Astrocyte (in vitro differentiated cells and primary cell): Measurements from ENCODE around the gene TRIB2. TPM values are rescaled to one million over a fixed set of nuclear protein-coding genes. Genes with fewer than 3 reads are reported as not detected.

Experiments
- DNase-seq: peaks from one replicate; pipeline ENCODE4 v3.0.0-alpha.2; 2010; ENCODE audit warnings: low read depth
- FAIRE-seq: peaks from 2 replicates; lab custom pipeline; 2011; peaks lifted over from hg19 to GRCh38; lab: Jason Lieb, UNC
- H2AFZ ChIP-seq: 2 replicates; pipeline ENCODE4 v1.6.0; 2012; ENCODE audit warnings: low read depth, low read length, inconsistent platforms
- H3K27ac ChIP-seq: 2 replicates; pipeline ENCODE4 v1.5.1; 2011; ENCODE audit warnings: low read depth, low read length, inconsistent platforms
- H3K27me3 ChIP-seq: 2 replicates; pipeline ENCODE4 v1.6.0; 2011; ENCODE audit warnings: low read length, inconsistent platforms; ENCODE audit not compliant: insufficient read depth
- H3K36me3 ChIP-seq: 2 replicates; pipeline ENCODE4 v1.5.1; 2011; ENCODE audit warnings: low read length, inconsistent platforms; ENCODE audit not compliant: insufficient read depth
- H3K4me1 ChIP-seq: 2 replicates; pipeline ENCODE4 v1.5.1; 2011; ENCODE audit warnings: low read length, inconsistent platforms; ENCODE audit not compliant: insufficient read depth
- H3K4me2 ChIP-seq: 2 replicates; pipeline ENCODE4 v1.6.0; 2012; ENCODE audit warnings: low read length, inconsistent platforms
- H3K4me3 ChIP-seq: 2 replicates; pipeline ENCODE4 v1.5.1; 2011; ENCODE audit warnings: low read depth, mild to moderate bottlenecking, low read length, inconsistent platforms; ENCODE audit not compliant: insufficient read depth
- H3K79me2 ChIP-seq: 2 replicates; pipeline ENCODE4 v1.6.0; 2012; ENCODE audit warnings: mild to moderate bottlenecking, low read length, inconsistent platforms; ENCODE audit not compliant: insufficient read depth
- H3K9ac ChIP-seq: 2 replicates; pipeline ENCODE4 v1.6.0; 2012; ENCODE audit warnings: mild to moderate bottlenecking, low read length, inconsistent platforms
- H3K9me3 ChIP-seq: 2 replicates; pipeline ENCODE4 v1.5.1; 2012; ENCODE audit warnings: low read depth, mild to moderate bottlenecking, low read length, inconsistent platforms; ENCODE audit not compliant: insufficient read depth
- H4K20me1 ChIP-seq: 2 replicates; pipeline ENCODE4 v1.6.0; 2012; ENCODE audit warnings: low read length, inconsistent platforms; ENCODE audit not compliant: insufficient read depth
- H3K27ac Mint-ChIP-seq: one replicate; pipeline ENCODE4 v1.8.0; 2021; ENCODE audit warnings: mild to moderate bottlenecking, mixed read lengths; ENCODE audit not compliant: unreplicated experiment
- H3K27me3 Mint-ChIP-seq: one replicate; pipeline ENCODE4 v1.8.0; 2021; ENCODE audit warnings: low read depth, mixed read lengths; ENCODE audit not compliant: unreplicated experiment
- H3K36me3 Mint-ChIP-seq: one replicate; pipeline ENCODE4 v1.8.0; 2021; ENCODE audit warnings: low read depth, mixed read lengths; ENCODE audit not compliant: unreplicated experiment
- H3K4me1 Mint-ChIP-seq: one replicate; pipeline ENCODE4 v1.8.0; 2021; ENCODE audit warnings: low read depth, mixed read lengths; ENCODE audit not compliant: unreplicated experiment
- H3K4me3 Mint-ChIP-seq: one replicate; pipeline ENCODE4 v1.8.0; 2021; ENCODE audit warnings: mild to moderate bottlenecking, moderate library complexity, mixed read lengths; ENCODE audit not compliant: unreplicated experiment
- H3K9me3 Mint-ChIP-seq: one replicate; pipeline ENCODE4 v1.8.0; 2021; ENCODE audit warnings: mild to moderate bottlenecking, mixed read lengths; ENCODE audit not compliant: unreplicated experiment
- EZH2 ChIP-seq: IDR thresholded peaks from 2 replicates; pipeline ENCODE4 v1.6.1; 2012; ENCODE audit warnings: mild to moderate bottlenecking, low read length, inconsistent platforms; ENCODE audit not compliant: insufficient read depth
- total RNA-seq: library from RNA; stranded (reverse); gene quantifications from 2 replicates; pipeline ENCODE4 v1.2.1, GENCODE V29; 2021
- TF ChIP-seq, protein P1 (sequence below): IDR thresholded peaks from 2 replicates; pipeline ENCODE4 v1.5.1; 2011; ENCODE audit warnings: low read depth, mild to moderate bottlenecking, inconsistent platforms, low read length, moderate library complexity; ENCODE audit not compliant: insufficient read depth

Gene TRIB2
- total RNA-seq, 1 donor from 2014 or later: 22.6 TPM

DNA sequence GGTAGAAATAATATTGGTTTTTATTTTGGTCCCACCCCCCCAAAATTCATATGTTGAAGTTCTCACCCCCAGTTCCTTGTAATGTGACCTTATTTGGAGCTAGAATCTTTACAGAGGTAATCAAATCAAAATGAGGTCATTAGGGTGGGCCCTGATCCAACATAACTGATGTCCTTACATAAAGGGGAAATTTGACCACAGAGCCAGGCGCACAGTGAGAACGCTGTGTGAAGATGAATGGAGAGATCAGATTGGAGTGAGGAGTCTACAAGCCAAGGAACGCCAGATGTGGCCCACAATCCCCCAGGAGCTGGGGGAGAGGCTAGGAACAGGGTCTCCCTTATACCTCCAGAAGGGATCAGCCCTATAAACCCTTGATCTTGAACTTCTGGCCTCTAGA lies 31.6 kb upstream of the TRIB2 start:
- H3K79me2 ChIP-seq: no peaks in the 10 kb centered on the region
- Mint-ChIP-seq H3K27ac (no peak overlapping the region), H3K27me3 (peaks cover 11% of the 10 kb centered on the region), H3K36me3 (peaks cover 2% of the 10 kb centered on the region), H3K9me3 (peaks cover 2% of the 10 kb centered on the region), H3K4me1 (peaks cover 3% of the 10 kb centered on the region), H3K4me3 (no peak overlapping the region)
- no peak overlapping the region for H3K4me3 ChIP-seq
- H3K36me3 ChIP-seq: no peaks in the 10 kb centered on the region
- no peak overlapping the region for H2AFZ ChIP-seq
- no peaks in the 10 kb centered on the region for H3K4me1 ChIP-seq
- DNase-seq: peak; percentile 76
- TF ChIP-seq, protein P1, sequence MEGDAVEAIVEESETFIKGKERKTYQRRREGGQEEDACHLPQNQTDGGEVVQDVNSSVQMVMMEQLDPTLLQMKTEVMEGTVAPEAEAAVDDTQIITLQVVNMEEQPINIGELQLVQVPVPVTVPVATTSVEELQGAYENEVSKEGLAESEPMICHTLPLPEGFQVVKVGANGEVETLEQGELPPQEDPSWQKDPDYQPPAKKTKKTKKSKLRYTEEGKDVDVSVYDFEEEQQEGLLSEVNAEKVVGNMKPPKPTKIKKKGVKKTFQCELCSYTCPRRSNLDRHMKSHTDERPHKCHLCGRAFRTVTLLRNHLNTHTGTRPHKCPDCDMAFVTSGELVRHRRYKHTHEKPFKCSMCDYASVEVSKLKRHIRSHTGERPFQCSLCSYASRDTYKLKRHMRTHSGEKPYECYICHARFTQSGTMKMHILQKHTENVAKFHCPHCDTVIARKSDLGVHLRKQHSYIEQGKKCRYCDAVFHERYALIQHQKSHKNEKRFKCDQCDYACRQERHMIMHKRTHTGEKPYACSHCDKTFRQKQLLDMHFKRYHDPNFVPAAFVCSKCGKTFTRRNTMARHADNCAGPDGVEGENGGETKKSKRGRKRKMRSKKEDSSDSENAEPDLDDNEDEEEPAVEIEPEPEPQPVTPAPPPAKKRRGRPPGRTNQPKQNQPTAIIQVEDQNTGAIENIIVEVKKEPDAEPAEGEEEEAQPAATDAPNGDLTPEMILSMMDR: no peak
- TF ChIP-seq EZH2: no peak
- H3K27me3 ChIP-seq: peaks cover 2% of the 10 kb centered on the region
- no peak overlapping the region for H3K4me2 ChIP-seq
- H3K9me3 ChIP-seq: no peaks in the 10 kb centered on the region
- no peak for FAIRE-seq
- H3K27ac ChIP-seq: no peak overlapping the region
- H3K9ac ChIP-seq: no peak overlapping the region
- no peaks in the 10 kb centered on the region for H4K20me1 ChIP-seq

DNA sequence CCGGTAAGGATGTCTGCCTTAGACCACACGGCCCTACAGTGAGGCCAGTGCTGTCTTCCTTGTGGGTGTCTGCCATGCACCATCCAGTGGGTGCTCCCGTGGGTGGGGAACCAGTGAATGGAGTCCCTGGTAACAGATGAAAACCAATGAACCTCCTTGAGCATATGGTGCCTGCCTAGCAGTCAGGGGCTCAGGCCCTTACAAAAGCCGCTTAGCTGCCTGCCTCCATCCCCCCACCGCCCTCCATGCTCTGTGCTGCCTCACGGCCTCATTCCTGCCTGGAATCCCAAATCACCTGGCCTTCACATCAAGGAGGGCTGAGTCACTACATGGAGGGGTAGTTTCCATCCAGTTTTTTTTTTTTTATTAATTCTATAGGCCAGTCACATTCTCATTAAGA lies 30.8 kb upstream of the TRIB2 start:
- Histone ChIP-seq H2AFZ (no peak overlapping the region), H3K36me3 (no peaks in the 10 kb centered on the region), H3K27ac (no peak overlapping the region), H3K9ac (no peak overlapping the region), H3K4me1 (no peaks in the 10 kb centered on the region), H3K79me2 (no peaks in the 10 kb centered on the region), H3K27me3 (peaks cover 2% of the 10 kb centered on the region), H3K9me3 (no peaks in the 10 kb centered on the region), H3K4me3 (no peak overlapping the region), H3K4me2 (no peak overlapping the region), H4K20me1 (no peaks in the 10 kb centered on the region)
- Mint-ChIP-seq H3K27me3 (peaks cover 11% of the 10 kb centered on the region), H3K4me3 (no peak overlapping the region), H3K9me3 (peaks cover 2% of the 10 kb centered on the region), H3K4me1 (peaks cover 3% of the 10 kb centered on the region), H3K36me3 (peaks cover 2% of the 10 kb centered on the region), H3K27ac (no peak overlapping the region)
- DNase-seq (no peak), FAIRE-seq (no peak)
- TF ChIP-seq EZH2: no peak
- TF ChIP-seq, protein P1: no peak

DNA sequence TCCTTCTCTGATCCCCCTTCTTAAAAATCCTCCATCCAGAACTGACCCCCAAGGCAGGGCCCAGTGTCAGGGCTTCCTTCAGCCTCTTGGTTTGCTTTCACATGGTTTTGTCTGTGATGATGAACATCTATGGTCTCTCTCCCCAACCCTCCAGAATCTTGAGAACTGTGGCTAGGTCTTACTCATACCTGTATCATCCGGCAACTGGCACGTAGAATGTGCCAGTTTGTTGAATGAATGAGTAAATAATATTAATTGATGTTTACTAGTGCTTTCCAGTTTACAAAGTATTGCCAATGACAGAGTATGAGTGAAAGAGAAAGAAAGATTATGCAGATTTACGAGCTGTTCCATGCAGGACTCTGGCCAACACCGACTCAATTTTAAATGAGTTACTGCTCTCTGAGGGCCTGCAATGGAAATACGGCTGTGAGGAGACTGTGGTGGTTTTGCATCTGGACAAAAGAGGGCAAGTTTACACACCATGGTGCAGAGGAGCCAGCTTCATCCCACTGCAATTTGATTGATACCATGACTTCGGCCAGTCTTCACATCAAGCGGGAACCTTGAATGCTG lies 29.9 kb upstream of the TRIB2 start:
- DNase-seq (no peak), FAIRE-seq (no peak)
- Histone ChIP-seq H4K20me1 (no peaks in the 10 kb centered on the region), H3K27ac (no peak overlapping the region), H3K4me2 (no peak overlapping the region), H2AFZ (no peak overlapping the region), H3K4me3 (no peak overlapping the region), H3K36me3 (no peaks in the 10 kb centered on the region), H3K79me2 (no peaks in the 10 kb centered on the region), H3K9ac (no peak overlapping the region), H3K9me3 (no peaks in the 10 kb centered on the region), H3K4me1 (no peaks in the 10 kb centered on the region), H3K27me3 (peaks cover 2% of the 10 kb centered on the region)
- Mint-ChIP-seq H3K36me3 (no peaks in the 10 kb centered on the region), H3K27ac (no peak overlapping the region), H3K4me1 (peaks cover 3% of the 10 kb centered on the region), H3K9me3 (peaks cover 2% of the 10 kb centered on the region), H3K4me3 (no peak overlapping the region), H3K27me3 (peaks cover 7% of the 10 kb centered on the region)
- TF ChIP-seq, protein P1: no peak
- no peak for TF ChIP-seq EZH2
